GM19035 (cell line): ENCODE measurements around the gene PLCB3.

ENCODE experiments used
- ATAC-seq: cut with Tn5 transposase; IDR thresholded peaks from one replicate; pipeline ENCODE4 v1.9.1; 2021; ENCODE audit not compliant: unreplicated experiment

PLCB3 gene

DNA sequence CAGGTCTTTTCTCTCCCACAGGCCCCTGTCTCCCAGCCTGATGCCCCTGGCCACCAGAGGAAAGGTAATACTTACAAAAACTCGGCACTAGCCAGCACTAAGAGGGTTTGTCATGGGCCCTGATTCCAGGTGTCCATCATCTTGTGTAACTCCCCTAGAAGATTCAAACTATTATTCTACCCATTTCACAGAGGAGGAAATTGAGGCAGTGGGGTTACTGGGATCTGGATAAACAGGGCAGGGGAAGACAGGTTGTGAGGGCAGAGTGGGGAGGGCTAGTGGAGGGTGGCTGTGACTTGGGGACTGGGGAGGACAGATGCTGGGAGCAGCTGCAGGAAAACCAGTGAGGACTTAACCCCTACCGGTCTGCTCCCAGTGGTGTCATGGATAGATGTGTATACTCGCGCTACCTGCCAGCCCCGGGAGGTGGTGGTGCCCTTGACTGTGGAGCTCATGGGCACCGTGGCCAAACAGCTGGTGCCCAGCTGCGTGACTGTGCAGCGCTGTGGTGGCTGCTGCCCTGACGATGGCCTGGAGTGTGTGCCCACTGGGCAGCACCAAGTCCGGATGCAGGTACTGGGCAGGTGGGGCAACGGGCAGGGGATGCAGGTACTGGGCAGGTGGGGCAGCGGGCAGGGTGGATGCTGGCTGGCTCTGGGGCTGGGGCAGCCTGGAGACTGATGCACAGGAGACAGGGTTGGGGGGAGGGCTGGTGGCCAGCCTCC, 15.7 kb upstream of the PLCB3 start:
- ATAC-seq, result no peak

DNA sequence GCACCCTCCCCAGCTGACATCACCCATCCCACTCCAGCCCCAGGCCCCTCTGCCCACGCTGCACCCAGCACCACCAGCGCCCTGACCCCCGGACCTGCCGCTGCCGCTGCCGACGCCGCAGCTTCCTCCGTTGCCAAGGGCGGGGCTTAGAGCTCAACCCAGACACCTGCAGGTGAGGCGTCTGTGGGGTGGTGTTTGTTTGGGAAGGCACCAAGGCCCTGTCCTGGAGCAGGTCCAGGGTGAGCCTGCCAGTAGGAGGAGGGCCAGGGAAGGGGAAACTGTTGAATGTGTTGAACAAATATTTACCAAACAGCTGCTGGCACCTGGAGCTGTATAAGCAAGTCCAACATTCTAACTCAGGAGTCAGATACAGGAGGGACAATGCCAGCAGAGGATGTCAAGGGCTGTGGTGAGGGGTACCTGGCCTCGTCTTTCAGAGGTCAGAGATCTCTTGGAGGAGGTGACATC, 13.8 kb upstream of the PLCB3 start:
- ATAC-seq, result no peak

DNA sequence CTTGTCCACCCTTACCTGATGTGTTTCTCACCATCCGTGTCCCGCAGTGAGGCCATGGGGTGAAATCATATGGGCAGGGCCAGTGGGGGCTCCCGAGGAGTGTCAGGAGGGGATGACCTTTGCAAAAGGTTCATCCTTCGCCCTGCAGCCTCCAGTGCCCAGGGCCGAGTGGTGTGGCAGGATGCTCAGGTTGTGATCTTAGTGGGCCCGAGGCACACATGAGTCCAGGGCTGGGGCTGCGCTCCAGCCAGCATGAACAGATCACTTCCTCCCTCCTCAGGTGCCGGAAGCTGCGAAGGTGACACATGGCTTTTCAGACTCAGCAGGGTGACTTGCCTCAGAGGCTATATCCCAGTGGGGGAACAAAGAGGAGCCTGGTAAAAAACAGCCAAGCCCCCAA, 13.3 kb upstream of the PLCB3 start:
- no peak for ATAC-seq

DNA sequence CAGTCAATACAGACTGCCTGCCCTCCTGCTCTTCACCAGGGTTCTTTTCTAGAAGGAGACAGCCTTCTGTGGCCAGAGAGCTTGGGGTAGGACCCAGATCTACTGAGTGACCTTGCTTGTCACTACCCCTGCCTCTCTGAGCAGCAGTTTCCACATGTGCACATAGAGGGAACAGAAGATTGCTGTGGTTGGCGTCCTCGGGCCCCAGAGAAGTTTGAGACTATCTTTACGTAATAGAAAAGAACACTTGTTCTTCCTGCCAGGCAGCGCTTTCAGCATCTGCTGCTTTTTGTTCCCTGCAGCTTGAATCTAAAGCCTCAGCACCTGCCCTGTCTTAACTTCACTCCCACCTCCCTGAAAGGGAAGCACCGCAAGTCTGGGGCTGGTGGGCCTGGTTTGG, 12.3 kb upstream of the PLCB3 start:
- ATAC-seq, result no peak

DNA sequence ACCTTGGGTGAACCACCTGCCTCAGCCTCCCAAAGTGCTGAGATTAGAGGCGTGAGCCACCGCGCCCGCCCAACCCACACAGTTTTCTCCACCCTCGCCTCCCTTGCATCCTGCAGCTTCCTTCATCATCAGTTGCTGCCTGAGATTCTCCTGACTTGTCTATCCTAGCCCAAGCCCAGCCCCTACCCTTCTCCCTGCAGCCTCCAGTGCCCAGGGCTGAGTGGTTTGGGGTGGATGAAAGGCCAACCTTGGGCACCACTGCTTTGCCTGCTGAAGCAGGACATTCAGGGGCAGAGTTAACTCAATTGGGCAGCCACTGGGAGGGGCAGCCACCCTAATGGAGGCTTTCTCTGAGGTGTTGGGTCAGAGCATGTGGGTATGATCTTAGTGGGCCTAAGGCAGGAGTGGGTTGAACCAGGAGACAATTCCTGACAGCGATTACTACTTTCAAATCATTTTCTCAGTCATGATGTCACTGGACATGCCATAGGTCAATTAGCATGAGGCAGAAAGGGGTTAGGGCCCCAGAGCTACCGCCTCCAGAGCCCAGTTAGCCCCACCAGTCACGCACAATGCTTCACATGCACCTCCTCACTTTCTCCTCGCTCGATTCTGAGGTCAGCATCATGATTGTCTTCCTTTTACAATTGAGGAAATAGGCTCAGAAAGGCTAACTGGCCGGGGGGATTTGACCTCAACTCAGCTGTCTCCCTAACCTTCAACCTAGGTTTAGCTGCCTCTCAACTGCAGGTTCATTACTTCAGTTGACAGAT, 11.5 kb upstream of the PLCB3 start:
- ATAC-seq, result no peak

DNA sequence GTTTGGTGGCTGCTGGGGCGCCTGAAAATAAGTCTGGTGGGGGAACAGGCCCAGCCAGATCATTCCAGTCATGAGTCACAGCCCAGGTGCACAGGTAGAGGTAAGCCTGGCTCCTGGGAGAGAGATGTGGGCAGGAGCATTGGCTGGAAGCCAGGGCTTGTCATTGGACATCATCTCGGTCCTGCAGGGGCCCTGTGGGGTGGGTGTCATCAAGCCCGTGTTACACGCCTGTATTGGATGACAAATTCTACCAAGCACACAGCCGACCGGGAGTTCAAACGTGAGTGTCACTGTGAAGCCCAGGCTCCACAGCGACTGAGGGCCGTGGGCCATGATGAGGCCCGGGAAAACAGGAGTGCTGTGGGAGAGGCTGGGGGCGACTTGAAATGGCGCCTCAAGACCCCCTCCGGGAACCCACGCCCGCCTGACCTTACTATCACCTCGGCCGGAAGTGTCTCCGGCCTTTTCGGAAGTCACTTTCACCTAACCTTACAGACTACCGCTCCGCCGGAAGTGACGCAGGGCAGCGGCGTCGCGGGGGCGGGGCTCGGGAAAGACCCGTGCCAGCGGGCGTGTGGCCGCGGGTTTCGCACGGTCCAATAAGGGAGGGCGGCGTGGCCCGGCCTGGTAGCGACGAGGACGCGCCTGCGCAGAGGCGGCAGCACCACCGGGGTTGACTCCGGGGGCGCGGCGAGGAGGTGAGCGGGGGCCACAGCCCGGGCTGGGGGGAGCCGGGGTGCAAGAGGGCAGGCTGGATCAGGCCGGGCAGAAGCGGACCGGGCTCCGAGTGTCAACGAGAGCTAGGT, 10.7 kb upstream of the PLCB3 start, which contains the start of gene FKBP2:
TSS of gene FKBP2 (plus strand) at position 661 of the 806 bp plus-strand sequence. CDS start 1,293 bp downstream, outside the sequence.
- ATAC-seq, result peak; percentile 54

DNA sequence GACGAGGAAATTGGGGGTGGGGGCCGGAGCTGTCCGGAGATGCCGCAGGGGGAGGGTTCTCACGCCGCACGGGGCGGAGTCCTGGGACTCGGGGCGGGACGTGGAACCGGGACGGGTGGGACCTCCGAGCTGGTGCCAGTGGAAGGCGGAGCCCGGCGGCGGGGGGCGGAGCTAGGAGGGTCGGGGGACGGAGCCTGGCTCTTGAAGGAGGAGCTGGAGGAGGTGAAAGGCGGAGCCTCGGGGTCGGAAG, 10.2 kb upstream of the PLCB3 start:
- ATAC-seq, result peak; percentile 64

DNA sequence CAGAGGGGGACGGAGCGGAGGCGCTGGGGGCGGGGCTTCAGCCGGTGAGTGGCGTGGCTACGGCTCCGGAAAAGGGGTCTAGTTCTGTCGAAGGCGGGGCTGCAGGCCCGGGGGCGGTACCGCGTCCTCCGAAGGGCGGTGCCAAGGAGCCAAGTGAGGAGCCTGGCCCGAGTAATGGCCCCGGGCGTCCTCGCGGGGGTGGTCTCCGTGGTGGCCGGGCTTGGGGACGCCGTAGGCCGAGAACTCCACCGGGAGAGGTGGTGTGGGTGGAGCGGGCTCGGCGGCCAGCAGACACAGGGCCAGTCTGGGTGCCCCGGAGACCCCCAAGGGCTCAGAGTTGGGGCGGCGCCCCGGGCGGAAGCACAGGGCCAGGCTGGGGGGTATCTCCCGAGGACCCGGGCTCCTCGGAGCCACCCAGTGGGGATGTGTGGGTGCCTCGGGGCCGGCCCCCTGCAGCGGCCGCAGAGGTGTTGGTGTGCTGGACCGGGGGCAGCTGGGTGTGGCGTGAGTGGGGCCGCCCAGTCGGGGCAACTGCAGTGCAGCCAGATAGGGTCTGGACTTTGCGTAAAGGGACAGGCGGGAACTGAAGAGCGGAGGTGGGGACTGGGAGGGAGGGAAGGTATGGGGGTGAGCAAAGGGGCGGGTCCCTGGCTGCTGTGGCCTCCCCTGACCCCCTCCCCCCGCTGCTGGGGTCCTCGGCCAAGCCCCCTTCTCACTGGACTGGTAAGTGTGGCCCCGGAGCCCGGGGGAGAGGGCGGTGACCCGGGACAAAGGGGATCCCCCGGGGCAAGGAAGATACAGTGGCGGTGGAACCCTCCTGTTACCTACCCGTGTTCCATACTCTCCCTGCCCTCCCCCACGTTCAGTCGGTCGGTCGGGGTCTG, 9.6 kb upstream of the PLCB3 start:
- peak; percentile 8 for ATAC-seq

DNA sequence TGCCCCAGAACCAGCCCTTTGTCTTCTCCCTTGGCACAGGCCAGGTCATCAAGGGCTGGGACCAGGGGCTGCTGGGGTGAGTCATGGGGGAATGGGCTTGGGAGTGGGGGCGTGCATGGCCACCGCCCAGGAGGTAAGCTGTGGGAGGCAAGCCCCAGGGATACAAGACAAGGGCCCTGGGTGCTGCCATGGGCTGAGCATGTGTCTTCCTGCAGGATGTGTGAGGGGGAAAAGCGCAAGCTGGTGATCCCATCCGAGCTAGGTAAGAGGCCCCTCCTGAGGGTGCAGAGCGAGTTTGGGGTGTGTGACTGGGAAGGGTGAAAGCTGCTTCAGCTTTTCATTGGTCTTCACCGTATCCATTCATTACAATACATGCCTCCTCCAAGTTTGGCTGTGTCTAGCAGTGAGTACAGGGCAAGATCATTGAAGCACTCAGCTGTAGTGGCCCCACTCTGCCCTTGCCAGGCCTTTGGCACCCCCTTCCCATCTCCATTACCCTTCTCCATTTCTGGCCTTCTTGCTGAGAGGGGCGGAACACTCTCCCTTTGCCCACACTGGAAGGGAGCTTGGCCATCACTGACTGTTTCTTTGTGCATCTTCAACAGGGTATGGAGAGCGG, 8.0 kb upstream of the PLCB3 start:
- ATAC-seq, result no peak

DNA sequence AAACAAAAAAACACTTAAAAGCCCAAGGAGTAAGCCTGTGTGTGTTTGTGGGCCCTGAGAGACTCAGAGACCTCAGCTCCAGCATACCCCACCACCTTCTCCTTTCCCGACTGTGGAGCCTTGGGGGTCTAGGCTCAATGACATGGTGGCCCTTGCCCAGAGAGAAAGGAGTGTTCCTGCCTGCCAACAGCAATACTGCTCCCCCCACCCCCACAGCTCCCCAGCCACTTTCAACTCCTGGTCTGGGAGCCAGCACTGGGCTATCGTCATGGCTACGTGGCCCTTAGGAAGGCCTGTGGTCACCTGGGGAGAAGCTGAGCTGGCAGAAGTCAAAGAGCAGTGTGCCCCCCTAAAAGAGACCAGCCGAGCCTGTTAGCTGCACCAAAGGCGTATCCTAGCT, 7.2 kb upstream of the PLCB3 start:
- ATAC-seq, result no peak

DNA sequence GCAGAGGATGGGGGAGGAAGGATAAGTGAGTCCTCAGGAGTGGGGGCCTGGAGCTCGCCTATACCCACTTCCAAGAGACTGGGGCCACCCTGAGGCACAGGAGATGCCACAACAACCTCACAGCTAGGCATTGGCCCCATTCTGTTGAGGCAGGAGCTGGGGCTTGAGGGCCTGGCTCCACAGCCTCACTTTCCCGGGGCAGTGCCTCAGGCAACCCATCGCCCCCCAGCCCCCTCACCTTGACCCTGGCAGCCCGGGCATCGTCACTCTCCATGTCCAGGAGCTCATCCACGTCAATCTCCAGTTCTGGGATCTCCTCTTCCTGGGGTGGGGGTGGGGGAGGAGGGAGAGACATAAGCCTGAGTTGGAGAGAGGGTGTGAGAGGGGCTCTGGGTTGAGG, 6.4 kb upstream of the PLCB3 start:
- ATAC-seq, result no peak

DNA sequence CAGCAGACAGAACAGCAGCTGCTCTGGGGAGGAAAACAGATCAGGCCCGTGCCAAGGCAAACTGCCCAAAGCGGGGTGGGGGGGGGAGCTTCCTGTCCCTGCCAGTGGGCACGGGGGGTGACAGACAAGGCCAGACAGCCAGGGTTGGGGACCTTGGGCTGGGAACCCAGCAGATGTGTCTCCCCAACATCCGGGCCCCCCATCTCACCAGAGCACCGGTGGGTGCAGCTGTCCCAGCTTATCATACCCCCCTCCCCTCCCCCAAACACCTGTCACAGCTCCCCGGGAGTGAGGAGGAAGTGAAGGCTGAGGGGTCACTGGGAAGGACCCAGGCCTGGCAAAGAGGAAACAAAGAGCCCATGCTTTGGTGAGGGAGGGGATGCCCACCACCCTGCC, 5.9 kb upstream of the PLCB3 start:
- no peak for ATAC-seq

DNA sequence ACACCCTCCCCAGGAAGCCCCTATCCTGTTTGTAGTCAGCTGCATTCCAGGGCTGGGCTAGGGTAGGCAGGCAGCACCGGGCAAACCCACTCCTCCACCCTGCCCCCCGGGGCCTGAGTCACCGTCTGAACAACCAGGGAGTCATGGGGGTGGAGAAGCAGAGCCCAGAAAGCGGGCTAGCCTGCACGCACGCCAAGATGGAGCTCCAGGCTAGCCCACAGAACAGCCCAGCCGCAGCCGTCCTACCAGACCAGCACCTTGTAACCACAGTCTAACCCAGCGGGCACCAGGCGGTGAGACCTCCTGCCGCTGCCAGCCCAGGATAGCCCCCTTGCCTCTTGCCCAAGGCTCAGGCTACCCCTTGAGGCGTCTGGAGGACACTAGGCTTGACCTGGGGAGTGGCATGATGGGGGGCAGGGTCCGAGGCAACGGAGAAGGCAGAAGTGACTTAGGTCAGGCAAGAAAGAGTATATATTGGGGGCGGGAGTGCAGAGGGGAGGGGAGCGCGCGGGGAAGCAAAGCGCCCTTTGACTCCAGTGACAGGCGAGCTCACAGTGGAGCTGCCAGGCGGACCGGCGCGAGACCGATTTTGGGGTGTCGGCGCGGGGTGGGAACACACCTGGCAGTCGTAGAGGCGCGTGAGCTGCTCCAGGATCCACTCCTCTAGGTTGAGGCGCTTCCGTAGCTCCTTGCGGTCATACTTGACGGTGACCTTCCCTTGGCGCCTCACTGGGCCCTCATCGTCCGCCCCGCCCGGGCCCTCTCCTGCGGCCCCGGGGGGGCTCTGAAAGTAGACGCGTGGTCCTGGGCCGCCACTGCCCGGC, 5.3 kb upstream of the PLCB3 start:
- no peak for ATAC-seq

DNA sequence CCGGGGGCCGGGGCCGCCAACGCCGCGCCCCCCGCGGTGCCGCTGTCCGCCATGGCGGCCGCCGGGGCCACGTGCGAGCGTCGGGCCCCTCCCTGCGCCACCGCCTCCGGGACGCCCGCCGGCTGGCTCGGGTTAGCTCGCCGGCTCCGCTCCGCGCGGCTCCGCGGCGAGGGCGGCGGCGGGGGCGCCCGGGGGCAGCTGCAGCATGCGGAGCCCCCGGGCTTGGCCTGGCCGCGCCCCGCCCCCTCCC, 4.8 kb upstream of the PLCB3 start:
- peak; percentile 14 for ATAC-seq

DNA sequence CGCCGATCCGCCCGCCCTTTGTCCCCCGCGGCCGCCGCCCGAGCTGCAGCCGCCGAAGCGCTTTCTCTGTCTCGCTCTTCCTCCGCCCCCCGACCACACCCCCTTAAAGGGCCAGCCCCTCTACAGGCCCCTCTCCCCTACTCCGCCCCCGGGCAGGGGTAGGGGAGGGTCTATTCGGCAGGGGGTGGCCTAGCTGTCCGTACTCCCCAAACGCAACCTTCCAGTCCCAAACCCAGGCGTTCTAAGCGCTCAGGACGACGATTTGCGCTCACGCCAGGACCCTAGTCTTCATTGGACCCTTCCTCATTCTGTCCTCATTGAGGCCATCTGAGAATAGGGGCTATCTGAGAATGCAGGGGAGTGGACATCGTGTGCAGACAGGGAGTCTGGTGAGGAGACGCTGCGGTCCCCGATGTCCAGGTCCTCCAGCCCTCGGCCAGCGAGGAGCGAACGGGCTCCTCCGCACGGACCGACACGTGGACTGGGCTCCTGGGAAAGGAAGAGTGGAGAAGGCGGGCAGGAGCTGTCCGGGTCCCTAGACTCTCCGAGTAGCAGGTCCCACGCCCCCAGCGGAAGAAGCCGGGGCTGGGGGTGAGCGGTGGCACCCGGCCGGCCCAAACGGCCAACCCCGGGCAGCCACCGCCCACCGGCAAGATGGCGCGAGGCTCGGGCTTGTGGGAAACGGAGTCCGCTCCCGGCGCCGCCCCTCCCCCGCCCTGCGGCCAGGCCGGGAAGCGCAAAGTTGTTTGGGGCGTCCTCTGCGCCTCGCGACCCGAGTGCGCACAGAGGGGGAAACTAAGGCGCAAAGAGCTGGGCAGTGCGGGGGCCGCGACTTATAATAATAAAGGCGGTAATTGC, 4.2 kb upstream of the PLCB3 start, which contains the start of gene PPP1R14B:
TSS of gene PPP1R14B (minus strand) at position 73 of the 858 bp plus-strand sequence. CDS start 270 bp downstream, outside the sequence.
- ATAC-seq, result peak; percentile 38

DNA sequence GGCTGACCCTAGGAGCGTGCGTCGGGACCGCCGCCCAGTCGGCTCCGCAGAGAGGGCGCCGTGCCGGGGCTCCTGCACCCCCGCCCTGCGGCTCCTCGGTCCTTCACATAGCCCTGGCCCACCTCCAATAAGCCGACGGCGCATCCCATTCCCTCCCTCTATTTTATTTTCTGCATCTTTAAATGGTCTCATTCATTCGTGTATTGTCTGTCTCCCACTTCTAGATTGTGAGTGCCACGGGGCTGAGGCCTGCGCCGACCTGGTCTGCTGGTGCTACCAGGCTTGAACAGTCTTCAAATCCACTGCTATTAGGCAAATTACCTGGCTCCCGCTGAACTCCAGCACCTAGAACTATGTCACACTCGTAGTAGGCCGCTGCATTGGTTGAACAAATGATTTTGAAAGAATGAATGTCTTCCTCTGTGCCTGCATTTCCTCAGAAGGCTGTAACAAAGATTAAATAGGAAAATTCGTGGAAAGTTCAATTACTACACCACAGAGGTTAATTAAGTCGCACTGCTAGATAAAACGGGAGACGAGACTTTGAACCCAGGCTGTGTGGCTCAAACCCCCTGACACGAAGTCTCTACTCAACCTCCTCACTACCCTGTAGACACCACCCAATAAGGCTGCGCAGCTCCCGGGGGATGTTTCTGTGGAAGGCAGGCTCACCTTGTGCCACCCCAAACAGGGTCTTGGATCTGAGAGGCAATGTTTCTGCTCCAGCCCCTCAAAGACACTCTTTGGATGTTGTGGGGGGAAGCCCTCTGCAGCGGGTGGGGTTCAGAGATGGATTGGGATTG, 3.4 kb upstream of the PLCB3 start:
- no peak for ATAC-seq

DNA sequence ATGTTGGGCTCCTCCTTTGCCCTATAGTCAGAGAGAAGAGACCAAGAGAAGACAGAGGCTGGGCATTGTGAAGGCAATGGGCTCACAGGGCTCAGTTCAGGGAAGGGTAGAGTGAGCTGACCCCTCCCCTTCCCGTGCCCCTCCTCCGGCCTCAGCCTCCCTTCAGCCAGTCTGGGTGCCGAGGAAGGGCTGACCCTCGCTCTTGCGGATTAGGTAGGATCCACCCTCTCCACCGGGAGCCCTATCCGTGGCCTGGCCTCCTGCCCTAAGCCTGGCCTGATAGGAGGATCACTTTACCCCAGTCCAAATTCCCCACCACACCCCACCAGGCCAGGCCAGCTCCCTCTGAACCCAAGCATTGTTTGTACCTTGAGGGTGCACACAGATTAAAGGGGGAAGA, 2.8 kb upstream of the PLCB3 start:
- no peak for ATAC-seq

DNA sequence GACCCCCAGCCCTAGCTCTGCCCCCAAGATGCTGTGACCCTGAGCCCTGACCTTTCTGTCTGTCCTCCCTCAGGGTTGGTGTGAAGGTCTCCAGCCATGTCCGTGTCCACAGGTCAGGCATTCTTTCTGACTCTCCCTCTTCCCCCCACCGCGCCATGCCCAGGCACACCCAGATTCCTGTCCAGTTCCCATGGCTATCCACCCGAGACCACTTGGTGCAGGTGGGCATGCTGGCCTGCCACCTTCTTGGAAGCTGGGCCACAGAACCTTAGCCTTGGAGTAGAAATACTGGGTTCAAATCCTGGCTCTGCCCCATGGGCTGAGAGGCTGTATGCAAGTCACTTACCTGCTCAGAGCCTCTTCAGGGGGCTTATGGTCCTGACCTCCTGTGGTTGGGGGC, 2.3 kb upstream of the PLCB3 start:
- no peak for ATAC-seq
